Activated naive CD4-positive, alpha-beta T cell treated with anti-CD3 and anti-CD28 coated beads, Interleukin-2, amount 50 U/mL, for 16 hours (primary cell): ENCODE results near the gene HSPB1.
"Not testable (repeated sequence)": the region's sequence is repeated elsewhere in the genome, so short reads cannot be mapped to it uniquely, and the experiment has no call there.

ENCODE experiments used
- DNase-seq: peaks from one replicate; pipeline ENCODE4 v3.0.0-alpha.2; 2020

The HSPB1 gene

GRCh38 chr7:76335417-76335816, 32.9 kb downstream of the HSPB1 start:
- not testable (repeated sequence) for DNase-seq

- no peak for DNase-seq
Observed at GRCh38 chr7:76336094-76336493, 33.6 kb downstream of the HSPB1 start.

GRCh38 chr7:76337147-76337546, 34.7 kb downstream of the HSPB1 start:
- no peak for DNase-seq

GRCh38 chr7:76338298-76339084, 36.0 kb downstream of the HSPB1 start:
- DNase-seq: no peak

GRCh38 chr7:76340617-76341131, 38.2 kb downstream of the HSPB1 start:
- DNase-seq: no peak

- DNase-seq: no peak
Observed at GRCh38 chr7:76342222-76342621, 39.7 kb downstream of the HSPB1 start.

GRCh38 chr7:76343294-76343930, 40.9 kb downstream of the HSPB1 start:
- DNase-seq: no peak

- no peak for DNase-seq
Observed at GRCh38 chr7:76343931-76344321, 41.5 kb downstream of the HSPB1 start.

- DNase-seq: no peak
Observed at GRCh38 chr7:76346097-76346496, 43.6 kb downstream of the HSPB1 start.

- no peak for DNase-seq
Observed at GRCh38 chr7:76346778-76347177, 44.3 kb downstream of the HSPB1 start.

- no peak for DNase-seq
Observed at GRCh38 chr7:76347710-76348109, 45.2 kb downstream of the HSPB1 start.

- DNase-seq: no peak
Observed at GRCh38 chr7:76349313-76349885, 46.9 kb downstream of the HSPB1 start.

- no peak for DNase-seq
Observed at GRCh38 chr7:76351372-76351771, 48.9 kb downstream of the HSPB1 start.

- DNase-seq: no peak
Observed at GRCh38 chr7:76352193-76352592, 49.7 kb downstream of the HSPB1 start.

GRCh38 chr7:76353744-76354143, 51.3 kb downstream of the HSPB1 start:
- DNase-seq: no peak
